Right lobe of liver (tissue), 4 donors: Measurements from ENCODE around the gene DDX39A.

Experiments
- POLR2A ChIP-seq: fragments of 450-650 bp; IDR thresholded peaks from one replicate; pipeline ENCODE4 v1.6.1; 2017; ENCODE audit warnings: antibody characterized with exemption, mild to moderate bottlenecking
- TF ChIP-seq, protein P1 (sequence below), 4 donors: fragments of 200-600 bp in 3 of 4; fragments of 450-650 bp in 1 of 4; IDR thresholded peaks; one replicate each; pipeline versions ENCODE4 v1.5.1 to v1.8.0; 2016 to 2022; ENCODE audit warnings: antibody characterized with exemption in 4 of 4, mild to moderate bottlenecking in 2 of 4
- donor health status: DM: no; HTN: no; CAD: no.
- donor health status: DM: no; HTN: no; CAD: no.
- donor health status: DM: no; HTN: yes; CAD: no.

DNA sequence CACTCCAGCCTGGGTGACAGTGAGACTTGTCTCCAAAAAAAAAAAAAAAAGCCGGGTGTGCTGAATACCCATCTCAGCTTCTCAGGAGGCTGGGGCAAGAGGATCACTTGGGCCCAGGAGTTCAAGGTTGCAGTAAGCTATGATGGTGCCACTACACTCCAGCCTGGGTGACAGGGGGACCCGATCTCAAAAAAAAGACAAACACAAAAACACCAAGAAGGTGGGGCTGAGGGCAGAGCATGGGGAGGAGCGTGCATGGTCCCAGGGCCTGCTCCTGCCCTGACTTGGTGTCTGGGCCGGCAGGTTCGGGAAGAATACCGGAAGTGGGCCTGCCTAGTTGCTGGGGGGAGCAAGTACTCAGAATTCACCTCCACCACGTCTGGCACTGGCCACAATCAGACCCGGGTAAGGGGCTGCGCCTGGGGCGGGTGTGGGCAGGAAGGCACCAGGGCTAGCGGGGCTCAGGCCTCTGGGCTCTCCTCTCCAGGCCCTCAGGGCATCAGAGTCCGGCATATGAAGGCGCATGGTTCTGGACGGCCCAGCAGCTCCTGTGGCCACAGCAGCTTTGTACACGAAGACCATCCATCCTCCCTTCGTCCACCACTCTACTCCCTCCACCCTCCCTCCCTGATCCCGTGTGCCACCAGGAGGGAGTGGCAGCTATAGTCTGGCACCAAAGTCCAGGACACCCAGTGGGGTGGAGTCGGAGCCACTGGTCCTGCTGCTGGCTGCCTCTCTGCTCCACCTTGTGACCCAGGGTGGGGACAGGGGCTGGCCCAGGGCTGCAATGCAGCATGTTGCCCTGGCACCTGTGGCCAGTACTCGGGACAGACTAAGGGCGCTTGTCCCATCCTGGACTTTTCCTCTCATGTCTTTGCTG is 11.3 kb downstream of the DDX39A start:
- no peak for TF ChIP-seq POLR2A
- TF ChIP-seq, protein P1, sequence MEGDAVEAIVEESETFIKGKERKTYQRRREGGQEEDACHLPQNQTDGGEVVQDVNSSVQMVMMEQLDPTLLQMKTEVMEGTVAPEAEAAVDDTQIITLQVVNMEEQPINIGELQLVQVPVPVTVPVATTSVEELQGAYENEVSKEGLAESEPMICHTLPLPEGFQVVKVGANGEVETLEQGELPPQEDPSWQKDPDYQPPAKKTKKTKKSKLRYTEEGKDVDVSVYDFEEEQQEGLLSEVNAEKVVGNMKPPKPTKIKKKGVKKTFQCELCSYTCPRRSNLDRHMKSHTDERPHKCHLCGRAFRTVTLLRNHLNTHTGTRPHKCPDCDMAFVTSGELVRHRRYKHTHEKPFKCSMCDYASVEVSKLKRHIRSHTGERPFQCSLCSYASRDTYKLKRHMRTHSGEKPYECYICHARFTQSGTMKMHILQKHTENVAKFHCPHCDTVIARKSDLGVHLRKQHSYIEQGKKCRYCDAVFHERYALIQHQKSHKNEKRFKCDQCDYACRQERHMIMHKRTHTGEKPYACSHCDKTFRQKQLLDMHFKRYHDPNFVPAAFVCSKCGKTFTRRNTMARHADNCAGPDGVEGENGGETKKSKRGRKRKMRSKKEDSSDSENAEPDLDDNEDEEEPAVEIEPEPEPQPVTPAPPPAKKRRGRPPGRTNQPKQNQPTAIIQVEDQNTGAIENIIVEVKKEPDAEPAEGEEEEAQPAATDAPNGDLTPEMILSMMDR (IDR thresholded peaks at IDR 0.05) = no peak
